Measurements from ENCODE around the gene ABHD17A.

DNA sequence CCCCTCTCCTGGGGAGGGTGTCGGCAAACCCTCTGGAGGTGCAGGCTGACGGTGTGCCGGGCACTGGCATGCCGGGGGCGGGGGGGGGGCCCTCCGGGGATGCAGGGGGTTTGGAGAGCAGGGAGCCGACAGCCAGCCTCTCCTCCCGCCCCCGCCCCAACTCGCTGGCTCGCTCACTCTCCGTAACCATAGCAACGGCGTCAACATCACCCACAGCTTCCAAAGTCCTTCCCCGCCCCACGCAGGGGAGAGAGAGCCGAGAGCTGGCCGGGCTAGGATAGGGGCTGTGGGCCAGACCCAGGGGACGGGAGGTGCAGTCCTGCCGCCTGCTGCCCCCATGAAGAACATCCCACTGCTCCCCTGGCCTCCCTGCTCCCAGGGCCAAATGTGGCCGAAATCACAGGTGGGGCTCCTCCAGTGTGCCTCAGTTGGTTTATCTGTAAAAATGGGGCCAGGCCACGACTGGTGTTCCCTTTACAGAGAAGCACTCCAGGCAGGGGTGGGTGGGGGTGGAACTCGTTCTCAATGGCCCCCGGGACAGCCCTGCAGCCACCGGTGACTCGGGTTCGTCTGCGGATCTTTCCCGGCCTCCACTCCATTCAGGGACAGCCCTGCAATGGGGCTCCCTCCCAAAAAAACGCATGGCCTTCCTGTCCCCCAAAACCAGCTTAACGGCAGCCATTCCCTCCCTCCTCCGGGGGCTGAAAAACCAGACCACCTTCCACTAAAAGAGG lies 25.1 kb downstream of the ABHD17A start:
- TF ChIP-seq, protein P1, sequence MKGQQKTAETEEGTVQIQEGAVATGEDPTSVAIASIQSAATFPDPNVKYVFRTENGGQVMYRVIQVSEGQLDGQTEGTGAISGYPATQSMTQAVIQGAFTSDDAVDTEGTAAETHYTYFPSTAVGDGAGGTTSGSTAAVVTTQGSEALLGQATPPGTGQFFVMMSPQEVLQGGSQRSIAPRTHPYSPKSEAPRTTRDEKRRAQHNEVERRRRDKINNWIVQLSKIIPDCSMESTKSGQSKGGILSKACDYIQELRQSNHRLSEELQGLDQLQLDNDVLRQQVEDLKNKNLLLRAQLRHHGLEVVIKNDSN (IDR thresholded peaks at IDR 0.05) = no peak
- TF ChIP-seq, protein P2, sequence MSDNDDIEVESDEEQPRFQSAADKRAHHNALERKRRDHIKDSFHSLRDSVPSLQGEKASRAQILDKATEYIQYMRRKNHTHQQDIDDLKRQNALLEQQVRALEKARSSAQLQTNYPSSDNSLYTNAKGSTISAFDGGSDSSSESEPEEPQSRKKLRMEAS (IDR thresholded peaks at IDR 0.05) = no peak
- TF ChIP-seq FOXM1 (IDR thresholded peaks at IDR 0.05; ENCODE audit: borderline replicate concordance, low read depth) = no peak

Data from Ishikawa (cell line).